Neutrophil (primary cell): ENCODE data around the gene PALLD.

Experiments
- H3K27ac ChIP-seq: fragments of 200-600 bp; sonication (generic); 2 replicates; pipeline ENCODE4 v1.5.1; 2016; ENCODE audit warnings: mild to moderate bottlenecking, moderate library complexity
- H3K27me3 ChIP-seq: fragments of 200-600 bp; sonication (generic); 2 replicates; pipeline ENCODE4 v1.6.0; 2016; ENCODE audit warnings: mild to moderate bottlenecking
- H3K36me3 ChIP-seq: fragments of 200-600 bp; sonication (generic); 2 replicates; pipeline ENCODE4 v1.5.1; 2017
- H3K4me1 ChIP-seq, 2 experiments: fragments of 200-600 bp in 1 of 2; sonication (generic) in 1 of 2; 1 replicate in 1 of 2; 2 replicates in 1 of 2; pipeline versions ENCODE4 v1.5.1 to v1.6.1; 2013 to 2016; ENCODE audit warnings: low read depth in 1 of 2, low read length in 1 of 2, mild to moderate bottlenecking in 1 of 2, moderate library complexity in 1 of 2; ENCODE audit not compliant: control insufficient read depth in 1 of 2, insufficient read depth in 1 of 2
- H3K4me3 ChIP-seq, 2 experiments: fragments of 200-600 bp in 1 of 2; sonication (generic) in 1 of 2; 1 replicate in 1 of 2; 2 replicates in 1 of 2; pipeline ENCODE4 v1.5.1; 2013 to 2016; ENCODE audit warnings: low read depth in 1 of 2, low read length in 1 of 2, mild to moderate bottlenecking in 1 of 2, moderate library complexity in 1 of 2
- H3K9me3 ChIP-seq: fragments of 200-600 bp; sonication (generic); 2 replicates; pipeline ENCODE4 v1.5.1; 2016
- CTCF ChIP-seq: fragments of 200-600 bp; sonication (generic); IDR thresholded peaks from 2 replicates; pipeline ENCODE4 v1.5.1; 2016; ENCODE audit warnings: antibody characterized with exemption

The PALLD gene

GRCh38 chr4:168870004-168870403, 373.2 kb downstream of the PALLD start:
- H3K4me1 ChIP-seq, result no peaks in the 10 kb centered on the region
- H3K27ac ChIP-seq, result no peak overlapping the region
- no peak overlapping the region for H3K4me3 ChIP-seq
- H3K9me3 ChIP-seq, result no peaks in the 10 kb centered on the region
- peaks cover 33% of the 10 kb centered on the region for H3K27me3 ChIP-seq
- no peak for TF ChIP-seq CTCF
- H3K36me3 ChIP-seq, result no peaks in the 10 kb centered on the region

- Histone ChIP-seq H3K9me3 (no peaks in the 10 kb centered on the region), H3K4me3 (no peak overlapping the region), H3K27ac (no peak overlapping the region), H3K27me3 (peaks cover 49% of the 10 kb centered on the region), H3K36me3 (no peaks in the 10 kb centered on the region), H3K4me1 (no peaks in the 10 kb centered on the region)
- TF ChIP-seq CTCF, result no peak
These were observed 374.8 kb downstream of the PALLD start for GRCh38 chr4:168871632-168872031.

GRCh38 chr4:168874083-168874482, 377.2 kb downstream of the PALLD start:
- Histone ChIP-seq H3K4me3 (no peak overlapping the region), H3K27ac (no peak overlapping the region), H3K9me3 (no peaks in the 10 kb centered on the region), H3K4me1 (peaks cover 0 to 9% of the 10 kb centered on the region in 2 experiments), H3K27me3 (peaks cover 74% of the 10 kb centered on the region), H3K36me3 (no peaks in the 10 kb centered on the region)
- TF ChIP-seq CTCF, result no peak

- Histone ChIP-seq H3K4me1 (peaks cover 0 to 9% of the 10 kb centered on the region in 2 experiments), H3K4me3 (no peak overlapping the region), H3K36me3 (no peaks in the 10 kb centered on the region), H3K9me3 (no peaks in the 10 kb centered on the region), H3K27ac (no peak overlapping the region), H3K27me3 (peaks cover 94% of the 10 kb centered on the region)
- no peak for TF ChIP-seq CTCF
These were observed 379.3 kb downstream of the PALLD start for GRCh38 chr4:168876106-168876505.

- Histone ChIP-seq H3K4me3 (no peak overlapping the region), H3K36me3 (no peaks in the 10 kb centered on the region), H3K27ac (no peak overlapping the region), H3K4me1 (peaks cover 0 to 9% of the 10 kb centered on the region in 2 experiments), H3K27me3 (peaks cover 94% of the 10 kb centered on the region), H3K9me3 (no peaks in the 10 kb centered on the region)
- TF ChIP-seq CTCF, result no peak
These were observed 380.9 kb downstream of the PALLD start for GRCh38 chr4:168877511-168878491.
